ENCODE data around the gene ICAM4. TPM values are rescaled to one million over a fixed set of nuclear protein-coding genes. Genes with fewer than 3 reads are reported as not detected.

Gene ICAM4
- total RNA-seq, 1 donor from 2014 or later, result 0.13 TPM

- no peaks in the 10 kb centered on the region for H3K36me3 ChIP-seq (ENCODE audit: control insufficient read depth, insufficient read depth, low read length)
- TF ChIP-seq, protein P1, sequence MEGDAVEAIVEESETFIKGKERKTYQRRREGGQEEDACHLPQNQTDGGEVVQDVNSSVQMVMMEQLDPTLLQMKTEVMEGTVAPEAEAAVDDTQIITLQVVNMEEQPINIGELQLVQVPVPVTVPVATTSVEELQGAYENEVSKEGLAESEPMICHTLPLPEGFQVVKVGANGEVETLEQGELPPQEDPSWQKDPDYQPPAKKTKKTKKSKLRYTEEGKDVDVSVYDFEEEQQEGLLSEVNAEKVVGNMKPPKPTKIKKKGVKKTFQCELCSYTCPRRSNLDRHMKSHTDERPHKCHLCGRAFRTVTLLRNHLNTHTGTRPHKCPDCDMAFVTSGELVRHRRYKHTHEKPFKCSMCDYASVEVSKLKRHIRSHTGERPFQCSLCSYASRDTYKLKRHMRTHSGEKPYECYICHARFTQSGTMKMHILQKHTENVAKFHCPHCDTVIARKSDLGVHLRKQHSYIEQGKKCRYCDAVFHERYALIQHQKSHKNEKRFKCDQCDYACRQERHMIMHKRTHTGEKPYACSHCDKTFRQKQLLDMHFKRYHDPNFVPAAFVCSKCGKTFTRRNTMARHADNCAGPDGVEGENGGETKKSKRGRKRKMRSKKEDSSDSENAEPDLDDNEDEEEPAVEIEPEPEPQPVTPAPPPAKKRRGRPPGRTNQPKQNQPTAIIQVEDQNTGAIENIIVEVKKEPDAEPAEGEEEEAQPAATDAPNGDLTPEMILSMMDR (IDR thresholded peaks at IDR 0.05; ENCODE audit: insufficient read depth, low read length, poor library complexity, severe bottlenecking), result no peak
- DNase-seq (ENCODE audit: low read depth), result no peak
- no peak overlapping the region for H3K4me3 ChIP-seq (ENCODE audit: low read depth, low read length)
- no peaks in the 10 kb centered on the region for H3K27me3 ChIP-seq (ENCODE audit: control insufficient read depth, insufficient read depth, low read length)
These were observed 19.6 kb downstream of the ICAM4 start for GRCh38 chr19:10306327-10306726.

GRCh38 chr19:10309423-10309822, 22.7 kb downstream of the ICAM4 start, which contains the start of gene ZGLP1:
TSS of gene ZGLP1 (minus strand) at chr19:10309815.
- H3K36me3 ChIP-seq (ENCODE audit: control insufficient read depth, insufficient read depth, low read length), result no peaks in the 10 kb centered on the region
- DNase-seq (ENCODE audit: low read depth), result no peak
- TF ChIP-seq, protein P1 (IDR thresholded peaks at IDR 0.05; ENCODE audit: insufficient read depth, low read length, poor library complexity, severe bottlenecking), result no peak
- H3K4me3 ChIP-seq (ENCODE audit: low read depth, low read length), result no peak within 1 kb of the TSS
- H3K27me3 ChIP-seq (ENCODE audit: control insufficient read depth, insufficient read depth, low read length), result no peaks in the 10 kb centered on the region

DNA sequence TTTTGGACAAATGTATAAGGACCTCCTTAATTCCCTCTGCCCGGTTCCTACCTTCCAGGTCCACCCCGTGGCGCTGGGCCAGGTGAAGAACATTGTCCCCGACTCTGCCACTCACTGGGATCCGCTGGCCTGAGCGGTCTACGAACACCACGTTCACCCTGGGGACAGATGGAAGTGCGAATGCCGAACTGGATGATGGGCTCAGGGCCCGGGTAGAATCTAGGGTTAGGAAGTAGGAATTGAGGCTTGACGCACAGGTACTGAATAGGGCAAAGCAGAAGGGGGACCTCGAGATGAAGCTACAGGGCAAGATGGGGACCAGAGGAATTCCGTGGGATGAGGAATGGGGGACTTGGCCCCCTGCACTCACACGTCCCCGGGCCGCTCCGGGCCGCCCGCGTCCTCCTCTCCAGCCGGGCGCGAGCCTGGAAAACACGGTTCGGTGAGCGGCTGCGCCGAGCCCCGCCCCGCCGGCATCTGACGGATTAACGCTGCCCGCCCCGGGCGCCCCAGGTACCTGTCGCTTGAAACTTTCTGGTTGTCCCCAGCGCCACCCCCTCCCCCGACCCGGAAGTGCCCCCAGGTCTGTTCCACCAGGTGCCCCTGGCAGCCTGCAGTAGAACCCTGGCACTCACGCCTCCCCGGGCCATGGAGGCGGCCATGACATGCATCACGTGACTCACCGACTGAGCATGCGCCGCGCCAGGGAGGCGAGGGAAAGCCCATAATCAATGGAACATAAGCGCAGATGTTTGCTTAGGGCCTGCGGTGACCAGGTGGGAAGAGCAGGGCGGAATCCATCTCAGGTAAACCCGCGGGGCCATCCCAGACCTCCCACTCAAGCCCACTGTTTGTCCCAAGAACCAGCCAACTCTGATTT, 28.8 kb downstream of the ICAM4 start, which contains the start of gene FDX2:
Gene FDX2 (minus strand): TSS at position 681 of the 880 bp plus-strand sequence. CDS start 19 bp downstream, at position 662.
- no peaks in the 10 kb centered on the region for H3K27me3 ChIP-seq (ENCODE audit: control insufficient read depth, insufficient read depth, low read length)
- peak within 1 kb of the TSS; percentile 60 for H3K4me3 ChIP-seq (ENCODE audit: low read depth, low read length)
- DNase-seq (ENCODE audit: low read depth), result no peak
- H3K36me3 ChIP-seq (ENCODE audit: control insufficient read depth, insufficient read depth, low read length), result peaks cover 4% of the 10 kb centered on the region
- TF ChIP-seq, protein P1 (IDR thresholded peaks at IDR 0.05; ENCODE audit: insufficient read depth, low read length, poor library complexity, severe bottlenecking), result no peak

GRCh38 chr19:10316229-10317044, 29.7 kb downstream of the ICAM4 start:
- TF ChIP-seq, protein P1 (IDR thresholded peaks at IDR 0.05; ENCODE audit: insufficient read depth, low read length, poor library complexity, severe bottlenecking), result no peak
- DNase-seq (ENCODE audit: low read depth), result no peak
- Histone ChIP-seq H3K36me3 (ENCODE audit: control insufficient read depth, insufficient read depth, low read length) (peaks cover 4% of the 10 kb centered on the region), H3K4me3 (ENCODE audit: low read depth, low read length) (no peak overlapping the region), H3K27me3 (ENCODE audit: control insufficient read depth, insufficient read depth, low read length) (no peaks in the 10 kb centered on the region)

DNA sequence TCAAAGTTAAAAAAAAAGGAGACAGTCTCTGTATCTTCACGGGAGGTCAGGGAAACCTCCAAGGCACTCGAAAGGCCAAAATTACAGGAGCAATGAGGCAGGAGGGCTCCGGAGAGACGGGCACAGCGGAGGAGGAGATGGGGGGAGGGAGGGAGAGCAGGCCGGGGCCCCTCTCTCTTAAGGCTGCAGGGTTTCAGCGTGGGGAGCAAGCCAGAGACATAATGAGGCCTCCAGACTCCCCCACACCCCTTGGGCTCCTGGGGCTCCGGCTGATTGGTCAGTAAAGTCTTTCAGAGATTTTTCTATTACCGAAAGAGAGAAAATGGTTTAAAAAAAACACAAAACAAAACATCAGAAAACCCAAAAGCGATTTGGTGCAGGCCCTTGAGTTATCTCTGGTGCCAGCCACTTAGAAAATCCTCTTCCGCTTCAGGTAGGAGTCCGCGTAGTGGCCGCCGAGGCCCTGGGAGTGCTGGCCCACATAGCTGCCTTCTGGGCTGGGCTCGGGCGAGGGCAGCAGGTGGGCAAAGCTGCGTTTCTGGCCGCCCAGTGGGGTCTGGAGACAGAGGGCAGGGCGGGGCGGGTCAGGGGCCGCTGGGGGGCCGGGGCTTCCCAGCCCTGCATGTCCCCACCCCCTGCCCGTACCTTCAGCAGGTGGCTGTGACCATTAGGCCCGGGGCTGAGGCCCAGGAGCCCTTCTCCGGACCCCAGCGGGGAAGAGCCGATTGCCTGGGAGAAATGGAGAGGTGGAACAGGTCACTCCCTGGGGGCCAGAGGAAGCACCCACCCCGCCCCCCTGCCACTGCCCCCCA, 30.5 kb downstream of the ICAM4 start:
- peaks cover 4% of the 10 kb centered on the region for H3K36me3 ChIP-seq (ENCODE audit: control insufficient read depth, insufficient read depth, low read length)
- H3K27me3 ChIP-seq (ENCODE audit: control insufficient read depth, insufficient read depth, low read length), result no peaks in the 10 kb centered on the region
- no peak for DNase-seq (ENCODE audit: low read depth)
- TF ChIP-seq, protein P1 (IDR thresholded peaks at IDR 0.05; ENCODE audit: insufficient read depth, low read length, poor library complexity, severe bottlenecking), result no peak
- H3K4me3 ChIP-seq (ENCODE audit: low read depth, low read length), result no peak overlapping the region
